Vagina (tissue), 2 donors: Measurements from ENCODE around the gene MYL12A. TPM values are rescaled to one million over a fixed set of nuclear protein-coding genes. Genes with fewer than 3 reads are reported as not detected.

ENCODE experiments used
- DNase-seq, 2 donors: peaks; one replicate each; pipeline ENCODE4 v3.0.0-alpha.2; 2017; ENCODE audit errors: extremely low spot score in 2 of 2
- H3K27ac ChIP-seq: fragments of 200-600 bp; sonication (generic); one replicate; pipeline ENCODE4 v1.5.1; 2019
- H3K27me3 ChIP-seq: fragments of 200-600 bp; sonication (generic); one replicate; pipeline ENCODE4 v1.5.1; 2019
- H3K36me3 ChIP-seq, 2 donors: fragments of 200-600 bp; sonication (generic); one replicate each; pipeline ENCODE4 v1.5.1; 2017 to 2019
- H3K4me1 ChIP-seq: fragments of 200-600 bp; sonication (generic); one replicate; pipeline ENCODE4 v1.5.1; 2019
- H3K4me3 ChIP-seq, 2 donors: fragments of 200-600 bp; sonication (generic); 1 replicate in 1 of 2; 2 replicates in 1 of 2; pipeline ENCODE4 v1.5.1; 2016 to 2019
- H3K9me3 ChIP-seq: fragments of 200-600 bp; sonication (generic); one replicate; pipeline ENCODE4 v1.5.1; 2019
- CTCF ChIP-seq, 3 experiments: fragments of 450-650 bp in 2 of 3; fragments of 200-600 bp in 1 of 3; sonication (generic) in 1 of 3; IDR thresholded peaks; one replicate each; pipeline ENCODE4 v1.5.1; 2017 to 2019; ENCODE audit warnings: antibody characterized with exemption in 3 of 3, mild to moderate bottlenecking in 2 of 3, moderate library complexity in 2 of 3
- POLR2A ChIP-seq, 2 donors: fragments of 450-650 bp; IDR thresholded peaks; one replicate each; pipeline ENCODE4 v1.6.1; 2017; ENCODE audit warnings: antibody characterized with exemption in 2 of 2, mild to moderate bottlenecking in 2 of 2, moderate library complexity in 2 of 2
- POLR2AphosphoS5 ChIP-seq, 2 donors: sonication (generic); formaldehyde crosslinking; IDR thresholded peaks; one replicate each; pipeline ENCODE4 v1.9.0; 2017; ENCODE audit warnings: antibody characterized with exemption in 2 of 2, mild to moderate bottlenecking in 2 of 2, low read depth in 1 of 2; ENCODE audit not compliant: insufficient read depth in 1 of 2
- intact Hi-C: fragments of 100-400 bp; cut with DNase I; formaldehyde crosslinking; loops from one replicate; pipeline ENCODE4 v1.15.1; 2023
- total RNA-seq: library from RNA; depleted of rRNA; stranded (reverse); fragments of >200 nt; gene quantifications from one replicate; pipeline ENCODE4 v1.2.3, GENCODE V29; 2016

Gene MYL12A
- total RNA-seq, 1 donor from 2014 or later = 193 TPM

- H3K27me3 ChIP-seq = no peaks in the 10 kb centered on the region
- no peak for DNase-seq
- no peak overlapping the region for H3K27ac ChIP-seq
- intact Hi-C loops = loop anchor here (5.0 to 10.0 kb wide), 2 partner anchors 161 to 304 kb away; no protein-coding TSS in a partner anchor
- H3K4me1 ChIP-seq = no peaks in the 10 kb centered on the region
- peaks cover 0 to 2% of the 10 kb centered on the region in 2 donors for H3K36me3 ChIP-seq
- no peaks in the 10 kb centered on the region for H3K9me3 ChIP-seq
- TF ChIP-seq POLR2A (IDR thresholded peaks at IDR 0.05) (no peak), CTCF (IDR thresholded peaks at IDR 0.05) (no peak), POLR2AphosphoS5 (IDR thresholded peaks at IDR 0.05; ENCODE audit: insufficient read depth in 1 of 2, low read depth in 1 of 2) (no peak)
- no peak overlapping the region for H3K4me3 ChIP-seq
These were observed 35.8 kb downstream of the MYL12A start for GRCh38 chr18:3283253-3283863.

GRCh38 chr18:3283908-3284307, 36.3 kb downstream of the MYL12A start:
- no peak for TF ChIP-seq CTCF (IDR thresholded peaks at IDR 0.05)
- no peak for TF ChIP-seq POLR2AphosphoS5 (IDR thresholded peaks at IDR 0.05; ENCODE audit: insufficient read depth in 1 of 2, low read depth in 1 of 2)
- no peak for TF ChIP-seq POLR2A (IDR thresholded peaks at IDR 0.05)
- H3K36me3 ChIP-seq = no peaks in the 10 kb centered on the region
- H3K9me3 ChIP-seq = no peaks in the 10 kb centered on the region
- H3K4me1 ChIP-seq = no peaks in the 10 kb centered on the region
- no peak for DNase-seq
- no peak overlapping the region for H3K27ac ChIP-seq
- intact Hi-C loops = loop anchor here (5.0 to 10.0 kb wide), 2 partner anchors 161 to 303 kb away; no protein-coding TSS in a partner anchor
- no peaks in the 10 kb centered on the region for H3K27me3 ChIP-seq
- no peak overlapping the region for H3K4me3 ChIP-seq

GRCh38 chr18:3284501-3284900, 36.9 kb downstream of the MYL12A start:
- TF ChIP-seq CTCF (IDR thresholded peaks at IDR 0.05) = no peak
- no peak for TF ChIP-seq POLR2AphosphoS5 (IDR thresholded peaks at IDR 0.05; ENCODE audit: insufficient read depth in 1 of 2, low read depth in 1 of 2)
- TF ChIP-seq POLR2A (IDR thresholded peaks at IDR 0.05) = no peak
- Histone ChIP-seq H3K36me3 (no peaks in the 10 kb centered on the region), H3K27ac (no peak overlapping the region), H3K27me3 (no peaks in the 10 kb centered on the region), H3K9me3 (no peaks in the 10 kb centered on the region), H3K4me1 (no peaks in the 10 kb centered on the region), H3K4me3 (no peak overlapping the region)
- intact Hi-C loops = loop anchor here (5.0 to 10.0 kb wide), 2 partner anchors 160 to 303 kb away; no protein-coding TSS in a partner anchor
- DNase-seq = no peak

GRCh38 chr18:3286159-3286558, 38.6 kb downstream of the MYL12A start:
- no peak for DNase-seq
- H3K27ac ChIP-seq = no peak overlapping the region
- H3K4me1 ChIP-seq = no peaks in the 10 kb centered on the region
- no peak overlapping the region for H3K4me3 ChIP-seq
- intact Hi-C loops = loop anchor here (5.0 to 10.0 kb wide), 2 partner anchors 159 to 291 kb away; no protein-coding TSS in a partner anchor
- H3K9me3 ChIP-seq = no peaks in the 10 kb centered on the region
- no peaks in the 10 kb centered on the region for H3K36me3 ChIP-seq
- TF ChIP-seq CTCF (IDR thresholded peaks at IDR 0.05) = no peak
- TF ChIP-seq POLR2AphosphoS5 (IDR thresholded peaks at IDR 0.05; ENCODE audit: insufficient read depth in 1 of 2, low read depth in 1 of 2) = no peak
- no peak for TF ChIP-seq POLR2A (IDR thresholded peaks at IDR 0.05)
- no peaks in the 10 kb centered on the region for H3K27me3 ChIP-seq
